HG02759 (cell line): ENCODE results near the gene BMP4.

Experiments
- ATAC-seq: cut with Tn5 transposase; IDR thresholded peaks from one replicate; pipeline ENCODE4 v1.9.1; 2021; ENCODE audit warnings: mild to moderate bottlenecking, moderate library complexity; ENCODE audit not compliant: unreplicated experiment

Gene BMP4

DNA sequence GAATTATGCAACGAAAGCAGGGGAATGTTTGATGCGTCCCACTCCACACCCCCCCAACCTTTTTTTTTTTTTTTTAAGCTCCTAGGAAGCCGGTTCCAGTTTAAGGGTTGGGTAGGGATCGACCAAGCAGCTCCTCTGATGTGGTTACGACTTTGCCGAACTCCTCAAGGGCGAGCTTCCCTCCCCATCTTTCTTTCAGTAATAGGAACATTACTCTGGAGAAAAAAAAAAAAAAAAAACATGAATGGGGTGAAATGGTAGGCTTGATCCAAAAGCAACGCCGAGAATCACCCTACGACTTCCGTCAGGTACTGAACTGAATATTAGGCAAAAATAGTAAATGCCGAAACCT, 9.6 kb downstream of the BMP4 start:
- ATAC-seq, result no peak

DNA sequence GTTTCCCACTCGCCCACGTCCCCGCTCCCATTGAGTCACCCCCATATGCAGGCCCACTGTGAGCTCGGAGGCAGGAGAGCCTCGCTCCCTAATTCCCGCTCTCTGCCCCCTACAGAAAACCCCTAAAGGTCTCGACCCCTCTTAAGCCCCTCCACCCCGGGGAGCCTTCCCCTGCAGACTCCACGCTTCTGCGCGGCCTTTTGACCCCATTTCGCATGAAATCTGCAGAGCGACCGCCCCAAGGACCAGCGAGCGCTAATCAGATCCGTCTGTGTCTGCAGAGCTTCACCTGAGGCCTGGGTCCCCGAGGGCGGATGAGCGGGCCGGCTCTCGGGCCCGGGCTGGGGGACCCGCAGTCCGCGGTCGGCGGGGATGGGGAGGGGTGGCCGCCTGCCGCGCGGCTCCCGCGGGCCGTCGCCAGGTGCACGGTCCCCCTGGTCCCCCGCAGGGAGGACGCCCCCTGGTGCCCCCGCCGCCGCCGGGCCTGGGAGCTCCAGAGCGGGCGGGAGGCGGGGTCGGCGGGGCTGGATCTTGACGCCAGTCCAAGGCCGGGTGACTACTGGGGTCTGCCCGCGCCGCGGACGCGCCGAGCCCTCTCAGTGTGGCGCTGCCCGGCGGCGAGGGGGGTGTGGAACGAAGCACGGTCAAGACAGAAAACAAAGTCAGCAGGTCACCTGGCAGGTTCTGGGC, 10.1 kb downstream of the BMP4 start:
- ATAC-seq, result no peak

GRCh38 chr14:53946071-53946403, 10.6 kb downstream of the BMP4 start:
- ATAC-seq, result no peak

DNA sequence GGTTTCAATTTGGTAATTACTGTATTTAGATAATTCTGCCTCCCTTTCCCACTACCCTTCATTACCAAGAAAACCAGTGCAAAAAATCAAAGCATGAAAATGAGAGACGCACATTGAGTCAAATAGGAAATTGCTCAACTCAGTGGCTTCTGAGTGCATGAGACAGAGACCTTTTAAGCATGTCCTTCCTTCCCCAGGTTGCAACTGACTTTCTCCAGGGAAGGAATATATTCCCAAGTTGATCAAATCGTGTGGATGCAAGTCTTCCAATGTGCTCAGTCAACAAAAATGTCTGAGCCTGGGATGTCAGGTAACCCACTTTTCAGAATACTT, 12.9 kb downstream of the BMP4 start:
- no peak for ATAC-seq

GRCh38 chr14:53942970-53943750, 13.5 kb downstream of the BMP4 start:
- no peak for ATAC-seq

- ATAC-seq, result no peak
These were observed 18.3 kb downstream of the BMP4 start for GRCh38 chr14:53938136-53938837.

- no peak for ATAC-seq
These were observed 21.7 kb downstream of the BMP4 start for GRCh38 chr14:53934778-53935414.

DNA sequence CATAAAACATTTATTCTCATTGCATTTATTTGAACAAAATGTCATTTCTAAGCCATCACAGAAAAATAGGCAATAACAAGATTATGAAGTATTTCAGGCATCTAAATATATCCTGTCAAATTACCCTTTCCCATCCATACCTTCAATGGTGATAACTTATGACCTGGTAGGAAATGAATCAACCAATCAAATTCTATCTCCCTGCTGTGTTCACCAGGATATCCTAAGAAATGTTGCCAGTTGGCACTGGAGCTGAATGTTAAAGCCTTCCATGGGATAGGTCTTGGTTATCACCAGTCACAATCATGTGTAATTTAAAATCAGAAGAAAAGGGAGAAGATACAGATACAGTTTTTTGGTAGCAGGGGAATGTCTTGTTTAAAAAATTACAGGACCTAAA, 23.7 kb downstream of the BMP4 start:
- ATAC-seq, result no peak

GRCh38 chr14:53929871-53930715, 26.5 kb downstream of the BMP4 start:
- ATAC-seq, result no peak

DNA sequence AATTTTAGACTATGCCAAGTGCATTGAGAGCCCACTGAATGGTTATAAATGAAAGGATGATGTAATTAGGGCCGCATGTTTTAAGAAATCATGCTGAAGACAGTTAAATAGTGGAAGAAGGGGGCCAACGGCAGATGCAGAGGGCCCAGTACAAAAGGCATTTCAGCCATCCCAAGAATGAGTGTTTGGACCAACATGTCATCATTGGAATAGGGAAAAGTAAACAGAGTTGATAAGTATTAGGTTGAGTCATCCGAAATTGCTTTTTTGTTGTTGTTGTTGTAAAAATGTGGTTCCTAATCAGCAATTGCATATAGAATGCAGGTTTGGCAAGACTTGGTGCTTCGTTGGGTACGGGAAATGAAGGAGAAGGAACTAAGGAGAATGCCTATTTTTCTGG, 29.5 kb downstream of the BMP4 start:
- no peak for ATAC-seq

GRCh38 chr14:53925201-53925766, 31.3 kb downstream of the BMP4 start:
- no peak for ATAC-seq

DNA sequence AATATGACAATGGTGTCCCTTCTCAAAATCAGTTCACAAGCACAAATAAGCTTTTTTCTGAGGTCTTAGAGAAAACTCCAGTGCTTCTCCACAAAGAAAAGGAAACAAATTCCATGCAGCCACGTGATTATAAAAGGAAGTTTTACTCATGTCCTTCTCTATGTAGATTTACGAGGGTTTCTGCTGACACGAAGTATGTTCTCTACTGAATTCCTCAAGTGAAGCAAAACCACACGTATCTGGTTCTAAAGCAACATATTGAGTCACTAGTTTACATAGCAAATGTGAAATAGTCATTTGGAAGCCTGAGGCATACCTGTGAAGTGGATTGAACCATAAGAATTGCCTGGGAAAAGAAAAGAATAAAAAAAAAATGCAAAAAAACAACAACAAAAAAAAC, 31.9 kb downstream of the BMP4 start:
- no peak for ATAC-seq

DNA sequence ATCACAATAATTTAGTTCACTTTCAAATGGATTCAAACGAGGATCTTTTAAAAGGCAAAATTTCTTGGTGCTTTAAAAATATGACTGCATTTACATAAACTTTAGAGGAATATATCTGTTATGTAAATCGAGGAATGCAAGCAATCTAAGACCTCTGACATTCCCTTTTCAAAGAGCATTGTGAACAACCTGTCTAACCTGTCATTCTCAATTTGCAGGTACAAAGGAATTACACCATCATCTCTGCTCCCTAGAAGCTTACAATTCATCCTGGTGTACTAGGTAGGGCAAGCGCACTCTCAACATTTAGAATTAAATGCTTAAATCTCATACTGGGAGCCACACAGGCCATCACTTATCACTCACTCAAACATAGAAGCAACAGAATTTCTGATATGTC, 35.6 kb downstream of the BMP4 start:
- ATAC-seq, result no peak

DNA sequence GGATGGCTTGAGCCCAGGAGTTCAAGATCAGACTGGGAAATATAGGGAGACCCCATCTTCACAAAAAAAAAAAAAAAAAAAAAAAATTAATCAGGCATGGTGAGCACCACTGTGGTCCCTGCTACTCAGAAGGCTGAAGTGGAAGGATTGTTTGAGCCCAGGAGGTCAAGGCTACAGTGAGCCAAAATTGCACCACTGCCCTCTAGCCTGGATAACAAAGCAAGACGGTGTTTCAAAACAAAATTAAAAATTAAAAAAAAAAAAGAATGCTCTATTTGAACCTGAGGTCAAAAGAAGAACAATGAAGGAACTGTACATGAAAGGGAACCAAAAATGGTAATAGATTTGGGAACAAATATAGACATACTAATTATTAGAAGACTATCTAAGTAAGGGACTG, 40.4 kb downstream of the BMP4 start:
- ATAC-seq, result no peak

- no peak for ATAC-seq
These were observed 41.1 kb downstream of the BMP4 start for GRCh38 chr14:53915364-53916014.

- no peak for ATAC-seq
These were observed 44.6 kb downstream of the BMP4 start for GRCh38 chr14:53912021-53912420.

DNA sequence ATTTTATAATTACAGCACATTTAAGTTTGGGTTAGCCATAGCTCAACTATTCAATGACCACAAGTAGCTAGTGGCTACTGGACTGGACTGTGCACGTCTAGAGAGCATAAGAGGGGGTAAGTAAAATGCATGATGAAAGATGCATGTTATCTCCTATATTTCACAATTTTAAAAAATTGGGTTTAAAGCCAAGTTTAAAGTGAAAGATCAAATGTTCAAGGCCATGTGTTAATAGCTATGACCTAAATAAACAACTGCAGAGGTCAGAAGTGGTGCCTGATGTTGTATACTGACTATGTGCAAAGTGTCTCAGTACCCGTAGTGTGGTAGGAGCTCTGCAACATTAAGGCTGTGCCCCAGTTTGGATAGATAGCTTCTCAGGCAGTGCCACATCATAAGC, 48.2 kb downstream of the BMP4 start:
- no peak for ATAC-seq

DNA sequence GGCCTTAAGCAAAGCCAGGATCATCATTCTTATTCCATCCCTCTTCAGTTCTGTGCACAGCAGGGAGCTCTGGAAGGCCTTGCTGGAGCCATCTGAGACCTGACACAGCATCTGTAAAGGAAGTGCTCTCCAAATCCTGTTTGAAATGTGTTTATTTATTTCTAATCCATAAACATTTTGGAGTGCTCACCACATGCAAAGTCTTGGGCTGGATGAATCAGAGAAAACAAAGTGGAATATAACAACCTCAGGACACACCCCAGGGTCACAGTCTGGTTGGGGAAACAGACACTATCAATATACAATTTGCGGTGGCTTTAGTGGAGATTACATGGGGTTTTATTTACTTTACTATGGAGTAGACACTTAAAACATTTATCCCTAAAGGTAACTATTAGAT, 54.3 kb downstream of the BMP4 start:
- ATAC-seq, result no peak

DNA sequence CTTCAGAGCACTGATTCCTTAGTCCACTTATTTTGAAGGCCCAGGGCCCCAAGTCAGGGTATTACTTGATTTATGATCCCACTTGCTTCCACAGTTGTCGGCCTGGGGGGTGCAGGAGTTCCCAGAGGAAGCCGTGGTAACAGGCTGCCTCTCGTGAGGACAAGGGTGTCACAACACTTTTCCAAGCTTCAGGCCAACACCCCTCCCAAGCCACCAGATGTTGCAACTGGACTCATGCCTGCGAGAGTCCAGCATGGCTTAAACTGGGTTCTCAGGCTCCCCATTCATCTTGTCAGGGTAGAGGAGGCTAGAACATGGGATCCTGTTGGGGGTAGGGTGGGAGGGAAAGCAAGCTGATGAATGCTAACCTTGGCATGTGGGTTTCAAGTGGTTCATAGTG, 56.1 kb downstream of the BMP4 start:
- ATAC-seq, result no peak
